ENCODE results near the gene SDK1. TPM values are rescaled to one million over a fixed set of nuclear protein-coding genes. Genes with fewer than 3 reads are reported as not detected.

The SDK1 gene
- total and polyA plus RNA-seq, 2 of the 8 experiments (the other 6 are each of a cell fraction or from before 2014, with no cell fraction given) = 3.3 to 7.2 TPM

GRCh38 chr7:3436746-3437145 lies 135.7 kb downstream of the SDK1 start:
- Histone ChIP-seq H3K18ac (ENCODE audit: extremely low read depth, low read length) (no peak overlapping the region), H3K9ac (replicated peaks in 1 of 4; ENCODE audit: extremely low read depth in 1 of 4, low read depth in 3 of 4, low read length in 3 of 4) (no peak overlapping the region), H3K23me2 (ENCODE audit: low read depth, low read length) (no peaks in the 10 kb centered on the region), H3K4ac (replicated peaks; ENCODE audit: insufficient read length, low read depth, low read length) (no peak overlapping the region), H2BK120ac (replicated peaks; ENCODE audit: low read depth, low read length) (no peak overlapping the region), H4K91ac (replicated peaks; ENCODE audit: insufficient read length, low read length) (no peak overlapping the region), H3K4me3 (ENCODE audit: extremely low read depth in 1 of 4, insufficient read depth in 2 of 4, low read depth in 3 of 4, low read length in 4 of 4) (no peak overlapping the region), H2BK12ac (ENCODE audit: low read depth, low read length) (no peak overlapping the region), H4K8ac (ENCODE audit: extremely low read depth, insufficient read depth, low read length) (no peak overlapping the region), H3K27ac (ENCODE audit: low read depth, low read length) (no peak overlapping the region), H3K9me3 (ENCODE audit: insufficient read depth in 2 of 2, low read depth in 1 of 2, low read length in 1 of 2) (no peaks in the 10 kb centered on the region), H3K4me2 (ENCODE audit: insufficient read depth in 1 of 2, low read depth in 2 of 2, low read length in 2 of 2) (no peak overlapping the region), H3K14ac (ENCODE audit: insufficient read length) (no peak overlapping the region), H2AFZ (ENCODE audit: low read length) (no peak overlapping the region), H3K4me1 (replicated peaks in 1 of 4; ENCODE audit: control insufficient read depth in 3 of 4, insufficient read depth in 4 of 4, low read length in 3 of 4) (no peaks in the 10 kb centered on the region), H3K79me2 (ENCODE audit: control insufficient read depth in 1 of 2, insufficient read depth in 2 of 2, low read length in 2 of 2) (no peaks in the 10 kb centered on the region), H3K56ac (replicated peaks; ENCODE audit: insufficient read length, low read depth, low read length) (no peak overlapping the region), H4K20me1 (replicated peaks in 1 of 2; ENCODE audit: control insufficient read depth in 1 of 2, insufficient read depth in 2 of 2, low read length in 2 of 2) (peaks cover 0 to 1% of the 10 kb centered on the region in 2 experiments), H3K79me1 (ENCODE audit: low read depth, low read length) (no peaks in the 10 kb centered on the region), H2AK5ac (ENCODE audit: low read depth, low read length) (no peak overlapping the region), H3K27me3 (replicated peaks in 1 of 4; ENCODE audit: control insufficient read depth in 3 of 4, extremely low read depth in 1 of 4, insufficient read depth in 3 of 4, low read length in 3 of 4) (no peaks in the 10 kb centered on the region), H4K5ac (ENCODE audit: insufficient read length, low read depth, low read length) (no peak overlapping the region), H2BK5ac (ENCODE audit: low read depth, low read length) (no peak overlapping the region), H3K23ac (ENCODE audit: insufficient read length) (no peak overlapping the region), H2BK20ac (ENCODE audit: low read length) (no peak overlapping the region), H3K36me3 (ENCODE audit: control insufficient read depth in 2 of 4, insufficient read depth in 4 of 4, low read length in 3 of 4) (no peaks in the 10 kb centered on the region), H2BK15ac (ENCODE audit: low read length) (no peak overlapping the region)
- CTCF ChIA-PET (ENCODE audit: partially characterized antibody) = interaction anchor here (0.7 kb wide), 1 partner anchor 45 kb away, joined by 4 read pairs; no protein-coding TSS in a partner anchor
- FAIRE-seq (no peak), DNase-seq (ENCODE audit: low read depth in 1 of 2, low spot score in 2 of 2) (no peak)
- 88% methylated on average over 5 of the region's 5 CpGs; no CpG with 5 or more reads in 1 of the 2 experiments for WGBS, 2 experiments (ENCODE audit: extremely low coverage in 1 of 2, insufficient coverage in 1 of 2, insufficient read length in 1 of 2, insufficient replicate concordance in 2 of 2, low coverage in 1 of 2, low lambda C conversion rate in 2 of 2, missing lambda C conversion rate in 1 of 2)
- TF ChIP-seq BACH1 (IDR thresholded peaks at IDR 0.05; ENCODE audit: low read length) (no peak), CEBPB (IDR thresholded peaks at IDR 0.05; ENCODE audit: low read depth, low read length) (no peak), SIN3A (conservative IDR thresholded peaks at IDR 0.05 in 1 of 2, IDR thresholded peaks at IDR 0.05 in 1 of 2; ENCODE audit: low read depth in 1 of 2, low read length in 2 of 2) (no peak), CBX8 (IDR thresholded peaks at IDR 0.05; ENCODE audit: borderline replicate concordance, low read depth, low read length) (no peak), ASH2L (IDR thresholded peaks at IDR 0.05; ENCODE audit: low read length) (no peak), RNF2 (IDR thresholded peaks at IDR 0.05; ENCODE audit: borderline replicate concordance, low read depth, low read length, missing control alignments, poor library complexity, severe bottlenecking) (no peak), MAX (IDR thresholded peaks at IDR 0.05) (no peak), CHD2 (IDR thresholded peaks at IDR 0.05; ENCODE audit: low read length) (no peak)
- POLR2A ChIA-PET (ENCODE audit: partially characterized antibody) = no interaction called here
